ENCODE results near the gene UBL5.

The UBL5 gene

DNA sequence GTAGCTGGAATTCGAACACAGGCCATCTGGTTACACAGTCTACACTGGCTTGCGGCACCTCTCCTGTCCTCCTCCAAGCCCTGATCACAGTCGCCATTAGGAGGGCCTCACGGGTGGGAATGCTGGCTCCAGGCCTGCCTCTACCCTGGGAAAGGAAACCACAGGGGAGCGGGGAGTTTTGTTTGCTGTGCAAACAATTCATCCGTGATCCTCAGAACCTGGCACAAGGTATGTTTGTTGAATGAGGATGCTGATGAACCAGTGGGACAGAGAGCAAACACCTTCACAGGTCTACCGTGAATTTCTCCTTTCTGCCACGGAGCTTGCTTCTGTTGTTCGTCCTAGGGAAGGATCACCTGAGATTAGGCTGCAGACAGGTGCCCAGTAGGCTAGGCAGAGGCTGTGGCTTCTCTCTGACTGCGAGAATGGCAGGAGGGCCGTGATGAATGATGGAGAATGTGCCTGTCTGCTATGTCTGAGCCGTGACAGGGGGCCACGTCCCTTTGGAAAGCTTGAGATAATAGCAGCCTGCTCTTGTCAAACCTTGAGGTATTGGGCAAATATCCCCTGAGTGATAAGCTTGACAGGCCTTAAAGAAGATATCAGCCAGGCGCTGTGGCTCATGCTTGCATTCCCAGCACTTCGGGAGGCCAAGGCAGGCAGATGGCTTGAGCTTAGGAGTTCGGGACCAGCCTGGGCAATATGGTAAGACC lies 44.1 kb downstream of the UBL5 start:
- H3K36me3 ChIP-seq (ENCODE audit: control insufficient read depth, insufficient read depth, low read length), result no peaks in the 10 kb centered on the region
- no peak overlapping the region for H3K9ac ChIP-seq (ENCODE audit: low read depth, low read length)

GRCh38 chr19:9872618-9873242 lies 45.0 kb downstream of the UBL5 start:
- H3K27ac ChIP-seq (ENCODE audit: low read depth, low read length), result no peak overlapping the region
- peaks cover 8% of the 10 kb centered on the region; the same call in 1 of the 2 replicates for H3K4me1 ChIP-seq (ENCODE audit: control insufficient read depth, insufficient read depth, low read length)
- H3K9ac ChIP-seq (ENCODE audit: low read depth, low read length), result no peak overlapping the region
- H3K36me3 ChIP-seq (ENCODE audit: control insufficient read depth, insufficient read depth, low read length), result no peaks in the 10 kb centered on the region
- H3K9me3 ChIP-seq (ENCODE audit: control insufficient read depth, insufficient read depth, low read length), result no peaks in the 10 kb centered on the region
- H3K27me3 ChIP-seq (ENCODE audit: control insufficient read depth, insufficient read depth, low read length), result no peaks in the 10 kb centered on the region
- H3K4me3 ChIP-seq (ENCODE audit: low read depth, low read length), result no peak overlapping the region

More for the DNA sequence above, 44.1 kb downstream of the UBL5 start:
- Histone ChIP-seq H3K27ac (ENCODE audit: low read depth, low read length) (no peak overlapping the region), H3K4me3 (ENCODE audit: low read depth, low read length) (no peak overlapping the region), H3K9me3 (ENCODE audit: control insufficient read depth, insufficient read depth, low read length) (no peaks in the 10 kb centered on the region), H3K27me3 (ENCODE audit: control insufficient read depth, insufficient read depth, low read length) (no peaks in the 10 kb centered on the region), H3K4me1 (ENCODE audit: control insufficient read depth, insufficient read depth, low read length) (peaks cover 8% of the 10 kb centered on the region; the same call in 1 of the 2 replicates)

GRCh38 chr19:9875031-9875627 lies 47.4 kb downstream of the UBL5 start:
- no peak overlapping the region for H3K9ac ChIP-seq (ENCODE audit: low read depth, low read length)
- no peaks in the 10 kb centered on the region for H3K9me3 ChIP-seq (ENCODE audit: control insufficient read depth, insufficient read depth, low read length)
- H3K4me1 ChIP-seq (ENCODE audit: control insufficient read depth, insufficient read depth, low read length), result peaks cover 8% of the 10 kb centered on the region; the same call in 1 of the 2 replicates
- H3K27me3 ChIP-seq (ENCODE audit: control insufficient read depth, insufficient read depth, low read length), result no peaks in the 10 kb centered on the region
- H3K36me3 ChIP-seq (ENCODE audit: control insufficient read depth, insufficient read depth, low read length), result no peaks in the 10 kb centered on the region
- no peak overlapping the region for H3K27ac ChIP-seq (ENCODE audit: low read depth, low read length)
- no peak overlapping the region for H3K4me3 ChIP-seq (ENCODE audit: low read depth, low read length)

GRCh38 chr19:9875796-9876195 lies 48.1 kb downstream of the UBL5 start:
- Histone ChIP-seq H3K9ac (ENCODE audit: low read depth, low read length) (no peak overlapping the region), H3K27me3 (ENCODE audit: control insufficient read depth, insufficient read depth, low read length) (no peaks in the 10 kb centered on the region), H3K9me3 (ENCODE audit: control insufficient read depth, insufficient read depth, low read length) (no peaks in the 10 kb centered on the region), H3K4me1 (ENCODE audit: control insufficient read depth, insufficient read depth, low read length) (peaks cover 8% of the 10 kb centered on the region; the same call in 1 of the 2 replicates), H3K27ac (ENCODE audit: low read depth, low read length) (peak overlapping the region; percentile 42), H3K36me3 (ENCODE audit: control insufficient read depth, insufficient read depth, low read length) (no peaks in the 10 kb centered on the region), H3K4me3 (ENCODE audit: low read depth, low read length) (no peak overlapping the region)

DNA sequence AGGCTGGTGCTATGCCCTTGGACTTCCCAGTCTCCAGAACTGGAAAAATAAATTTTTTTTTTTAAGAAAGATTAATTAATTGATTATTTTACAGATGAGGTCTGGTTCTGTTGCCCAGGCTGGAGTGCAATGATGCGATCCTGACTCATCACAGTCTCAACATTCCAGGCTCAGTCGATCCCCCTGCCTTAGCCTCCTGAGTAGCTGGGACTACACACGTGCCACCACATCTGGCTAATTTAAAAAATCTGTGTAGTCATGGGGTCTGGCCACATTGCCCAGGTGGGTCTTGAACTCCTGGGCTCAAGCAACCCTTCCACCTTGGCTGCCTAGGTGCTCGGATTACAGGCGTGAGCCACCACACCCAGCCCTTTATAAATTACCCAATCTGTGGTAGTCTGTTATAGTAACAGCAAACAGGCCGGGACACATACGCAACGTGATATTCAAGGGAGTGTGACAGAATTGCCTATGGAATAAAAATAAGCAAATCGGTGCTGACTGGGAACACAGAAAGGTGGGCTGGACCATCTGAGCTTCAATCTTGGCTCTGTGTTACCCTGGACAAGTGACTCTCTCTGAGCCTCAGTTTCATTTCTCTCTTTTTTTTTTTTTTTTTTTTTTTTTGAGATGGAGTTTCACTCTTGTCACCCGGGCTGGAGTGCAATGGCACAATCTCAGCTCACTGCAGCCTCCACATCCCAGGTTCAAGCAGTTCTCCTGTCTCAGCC lies 50.2 kb downstream of the UBL5 start:
- Histone ChIP-seq H3K4me1 (ENCODE audit: control insufficient read depth, insufficient read depth, low read length) (peaks cover 8% of the 10 kb centered on the region; the same call in 1 of the 2 replicates), H3K9me3 (ENCODE audit: control insufficient read depth, insufficient read depth, low read length) (no peaks in the 10 kb centered on the region), H3K36me3 (ENCODE audit: control insufficient read depth, insufficient read depth, low read length) (no peaks in the 10 kb centered on the region), H3K27me3 (ENCODE audit: control insufficient read depth, insufficient read depth, low read length) (no peaks in the 10 kb centered on the region), H3K9ac (ENCODE audit: low read depth, low read length) (no peak overlapping the region), H3K27ac (ENCODE audit: low read depth, low read length) (no peak overlapping the region), H3K4me3 (ENCODE audit: low read depth, low read length) (no peak overlapping the region)

- H3K4me3 ChIP-seq (ENCODE audit: low read depth, low read length), result no peak overlapping the region
- H3K27ac ChIP-seq (ENCODE audit: low read depth, low read length), result no peak overlapping the region
- peaks cover 8% of the 10 kb centered on the region for H3K4me1 ChIP-seq (ENCODE audit: control insufficient read depth, insufficient read depth, low read length)
- H3K9ac ChIP-seq (ENCODE audit: low read depth, low read length), result no peak overlapping the region
- H3K36me3 ChIP-seq (ENCODE audit: control insufficient read depth, insufficient read depth, low read length), result no peaks in the 10 kb centered on the region
- H3K27me3 ChIP-seq (ENCODE audit: control insufficient read depth, insufficient read depth, low read length), result no peaks in the 10 kb centered on the region
- H3K9me3 ChIP-seq (ENCODE audit: control insufficient read depth, insufficient read depth, low read length), result no peaks in the 10 kb centered on the region
Observed at GRCh38 chr19:9878511-9879196, 50.9 kb downstream of the UBL5 start.
